ENCODE data around the gene ARHGEF25.

The ARHGEF25 gene

DNA sequence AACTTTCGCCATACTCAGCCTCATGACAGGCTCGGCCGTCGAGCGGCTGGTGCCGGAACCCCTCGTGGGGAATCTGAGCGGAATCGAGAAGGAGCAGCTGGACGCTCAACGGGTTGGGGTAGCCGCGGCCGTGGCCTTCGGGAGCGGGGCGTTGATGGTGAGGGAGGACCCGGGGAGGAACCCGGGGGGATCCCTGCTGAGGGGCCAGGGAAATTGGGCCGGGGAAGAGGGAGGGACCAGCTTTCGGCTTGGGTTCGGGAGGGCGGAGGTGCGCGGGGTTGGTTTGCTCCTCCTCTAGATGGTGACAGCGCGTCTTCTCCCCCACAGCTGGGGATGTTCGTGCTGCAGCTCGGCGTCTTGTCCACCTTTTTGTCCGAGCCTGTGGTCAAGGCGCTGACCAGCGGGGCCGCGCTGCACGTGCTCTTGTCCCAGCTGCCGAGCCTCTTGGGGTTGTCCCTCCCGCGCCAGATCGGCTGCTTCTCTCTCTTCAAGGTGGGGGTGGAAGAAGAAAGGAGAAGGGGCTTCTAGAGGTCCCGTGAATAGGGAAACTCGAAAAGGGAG is 9.8 kb downstream of the ARHGEF25 start:
- Histone ChIP-seq H3K27ac (ENCODE audit: insufficient read depth in 1 of 2, low read depth in 1 of 2, low read length in 2 of 2, poor library complexity in 1 of 2, severe bottlenecking in 2 of 2) (no peak overlapping the region), H3K27me3 (replicated peaks in 2 of 5; ENCODE audit: control insufficient read depth in 4 of 5, insufficient read depth in 5 of 5, low read length in 4 of 5) (peaks cover 5 to 98% (median 52%) of the 10 kb centered on the region in 5 experiments), H3K4me3 (ENCODE audit: control insufficient read depth in 1 of 7, extremely low read depth in 1 of 7, insufficient read depth in 4 of 7, low read depth in 2 of 7, low read length in 6 of 7) (peak overlapping the region in 5 of 7 experiments; percentile 35 to 68 (median 61)), H3K9me3 (ENCODE audit: control extremely low read depth in 1 of 5, control insufficient read depth in 4 of 5, insufficient read depth in 2 of 5, low read depth in 1 of 5, low read length in 4 of 5) (no peaks in the 10 kb centered on the region), H3K36me3 (ENCODE audit: control insufficient read depth in 4 of 4, insufficient read depth in 4 of 4, low read length in 3 of 4) (no peaks in the 10 kb centered on the region), H3K4me1 (ENCODE audit: control extremely low read depth in 1 of 4, control insufficient read depth in 4 of 4, insufficient read depth in 4 of 4, low read length in 3 of 4) (peaks cover 0 to 26% (median 19%) of the 10 kb centered on the region in 4 experiments)
- peak in 1 of 3 donors; percentile 39 for DNase-seq
- WGBS (ENCODE audit: insufficient coverage), result 1% methylated on average over 37 of the region's 42 CpGs
- ChIA-PET POLR2A (interaction anchor here (0.5 to 0.6 kb wide), 2 partner anchors 12 to 214 kb away, joined by 3 read pairs; partner anchors contain the start of gene B4GALNT1), CTCF (interaction anchor here (0.5 to 8.6 kb wide), 18 partner anchors 10 to 462 kb away, joined by 3 to 121 read pairs (median 5); partner anchors contain the start of genes ARHGEF25, CDK4, DTX3 and PIP4K2C)

DNA sequence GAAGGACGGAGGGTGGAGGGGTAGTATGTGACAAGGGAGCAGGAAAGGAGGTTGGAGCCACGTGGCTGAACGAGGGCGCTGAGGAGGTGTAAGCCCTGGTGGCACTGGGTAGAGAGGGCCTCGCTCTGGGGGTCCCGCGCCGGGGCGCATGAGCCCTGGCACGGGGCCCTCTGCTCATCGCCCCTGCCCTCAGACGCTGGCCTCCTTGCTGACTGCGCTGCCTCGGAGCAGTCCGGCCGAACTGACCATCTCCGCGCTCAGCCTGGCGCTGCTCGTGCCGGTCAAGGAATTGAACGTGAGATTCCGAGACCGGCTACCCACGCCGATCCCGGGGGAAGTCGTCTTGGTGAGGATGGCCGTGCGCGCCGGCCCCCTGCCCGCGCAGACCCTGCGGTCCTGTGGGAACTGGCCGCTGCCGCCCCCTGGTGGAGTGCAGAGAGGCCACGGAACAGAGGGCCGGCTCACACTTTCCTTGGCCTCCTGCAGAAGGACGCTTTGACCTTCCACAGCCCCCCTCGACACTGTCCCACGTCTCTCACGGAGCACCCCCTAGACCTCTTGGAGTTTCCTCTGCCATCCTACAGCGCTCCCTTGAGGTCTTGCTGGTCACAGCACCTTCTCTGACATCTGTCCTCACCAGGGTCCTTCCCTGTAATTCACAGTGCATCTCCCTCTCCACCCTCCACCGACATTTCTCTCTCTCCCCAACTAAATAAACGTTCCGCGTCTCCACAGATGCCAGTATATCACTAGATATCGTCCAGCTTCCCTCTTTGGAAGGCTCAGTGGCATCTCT is 10.5 kb downstream of the ARHGEF25 start:
- 2% methylated on average over 38 of the region's 49 CpGs for WGBS (ENCODE audit: insufficient coverage)
- H3K4me3 ChIP-seq (ENCODE audit: control insufficient read depth in 1 of 7, extremely low read depth in 1 of 7, insufficient read depth in 4 of 7, low read depth in 2 of 7, low read length in 6 of 7), result peak overlapping the region in 5 of 7 experiments; percentile 35 to 68 (median 61)
- H3K27me3 ChIP-seq (replicated peaks in 2 of 5; ENCODE audit: control insufficient read depth in 4 of 5, insufficient read depth in 5 of 5, low read length in 4 of 5), result peaks cover 5 to 99% (median 51%) of the 10 kb centered on the region in 5 experiments
- H3K9me3 ChIP-seq (ENCODE audit: control extremely low read depth in 1 of 5, control insufficient read depth in 4 of 5, insufficient read depth in 2 of 5, low read depth in 1 of 5, low read length in 4 of 5), result no peaks in the 10 kb centered on the region
- CTCF ChIA-PET, result interaction anchor here (0.7 to 8.6 kb wide), 27 partner anchors 9 to 161 kb away, joined by 3 to 121 read pairs (median 5); partner anchors contain the start of genes ARHGEF25, B4GALNT1, DTX3 and GLI1
- peak; percentile 40 to 62 (median 56) for DNase-seq
- no peak overlapping the region for H3K27ac ChIP-seq (ENCODE audit: insufficient read depth in 1 of 2, low read depth in 1 of 2, low read length in 2 of 2, poor library complexity in 1 of 2, severe bottlenecking in 2 of 2)
- peaks cover 0 to 26% (median 19%) of the 10 kb centered on the region in 4 experiments for H3K4me1 ChIP-seq (ENCODE audit: control extremely low read depth in 1 of 4, control insufficient read depth in 4 of 4, insufficient read depth in 4 of 4, low read length in 3 of 4)
- H3K36me3 ChIP-seq (ENCODE audit: control insufficient read depth in 4 of 4, insufficient read depth in 4 of 4, low read length in 3 of 4), result no peaks in the 10 kb centered on the region
- POLR2A ChIA-PET, result no interaction called here

DNA sequence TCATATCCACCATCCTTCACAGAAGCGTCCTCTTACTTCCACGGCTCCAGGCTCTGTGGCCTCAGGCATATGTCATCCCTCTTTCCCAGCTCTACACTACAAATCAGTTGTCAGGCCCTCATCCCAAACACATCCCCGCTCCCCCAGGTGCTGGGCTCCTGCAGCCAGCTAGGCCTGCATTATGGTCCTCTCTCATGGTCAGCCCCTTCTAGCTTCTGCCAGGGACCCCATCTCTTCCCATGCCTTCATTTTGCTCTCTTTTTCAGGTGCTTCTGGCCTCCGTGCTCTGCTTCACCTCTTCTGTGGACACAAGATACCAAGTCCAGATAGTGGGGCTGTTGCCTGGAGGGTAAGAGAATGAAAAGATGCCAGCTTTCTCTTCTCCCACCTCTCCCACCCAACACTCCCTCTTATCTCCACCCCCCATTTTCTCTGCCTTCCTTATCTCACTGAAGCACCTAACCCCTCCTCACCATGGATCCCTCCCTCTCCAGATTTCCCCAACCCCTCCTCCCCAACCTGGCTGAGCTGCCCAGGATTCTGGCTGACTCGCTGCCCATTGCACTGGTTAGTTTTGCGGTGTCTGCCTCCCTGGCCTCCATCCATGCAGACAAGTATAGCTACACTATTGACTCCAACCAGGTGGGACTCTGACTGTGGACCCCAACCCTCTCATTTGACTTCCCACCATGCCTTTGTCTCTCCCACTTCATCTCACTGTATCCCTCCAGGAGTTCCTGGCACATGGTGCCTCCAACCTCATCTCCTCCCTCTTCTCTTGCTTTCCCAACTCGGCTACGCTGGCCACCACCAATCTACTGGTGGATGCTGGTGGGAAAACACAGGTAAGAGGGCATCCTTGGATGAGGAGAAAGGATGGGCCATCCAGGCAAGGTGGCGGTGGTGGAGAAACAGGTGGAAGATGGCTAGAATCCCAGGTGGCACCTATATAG is 11.3 kb downstream of the ARHGEF25 start:
- 85% methylated on average over 6 of the region's 9 CpGs for WGBS (ENCODE audit: insufficient coverage)
- no peak for DNase-seq
- Histone ChIP-seq H3K4me1 (ENCODE audit: control extremely low read depth in 1 of 4, control insufficient read depth in 4 of 4, insufficient read depth in 4 of 4, low read length in 3 of 4) (peaks cover 0 to 29% (median 20%) of the 10 kb centered on the region in 4 experiments), H3K27me3 (replicated peaks in 2 of 5; ENCODE audit: control insufficient read depth in 4 of 5, insufficient read depth in 5 of 5, low read length in 4 of 5) (peaks cover 5 to 100% (median 50%) of the 10 kb centered on the region in 5 experiments), H3K36me3 (ENCODE audit: control insufficient read depth in 4 of 4, insufficient read depth in 4 of 4, low read length in 3 of 4) (no peaks in the 10 kb centered on the region), H3K9me3 (ENCODE audit: control extremely low read depth in 1 of 5, control insufficient read depth in 4 of 5, insufficient read depth in 2 of 5, low read depth in 1 of 5, low read length in 4 of 5) (no peaks in the 10 kb centered on the region), H3K4me3 (ENCODE audit: control insufficient read depth in 1 of 7, extremely low read depth in 1 of 7, insufficient read depth in 4 of 7, low read depth in 2 of 7, low read length in 6 of 7) (peak overlapping the region in 1 of 7 experiments; percentile 67), H3K27ac (ENCODE audit: insufficient read depth in 1 of 2, low read depth in 1 of 2, low read length in 2 of 2, poor library complexity in 1 of 2, severe bottlenecking in 2 of 2) (no peak overlapping the region)
- ChIA-PET CTCF (interaction anchor here (0.7 to 8.6 kb wide), 19 partner anchors 8 to 164 kb away, joined by 3 to 121 read pairs (median 5); partner anchors contain the start of genes ARHGEF25, B4GALNT1, DTX3 and GLI1), POLR2A (no interaction called here)

DNA sequence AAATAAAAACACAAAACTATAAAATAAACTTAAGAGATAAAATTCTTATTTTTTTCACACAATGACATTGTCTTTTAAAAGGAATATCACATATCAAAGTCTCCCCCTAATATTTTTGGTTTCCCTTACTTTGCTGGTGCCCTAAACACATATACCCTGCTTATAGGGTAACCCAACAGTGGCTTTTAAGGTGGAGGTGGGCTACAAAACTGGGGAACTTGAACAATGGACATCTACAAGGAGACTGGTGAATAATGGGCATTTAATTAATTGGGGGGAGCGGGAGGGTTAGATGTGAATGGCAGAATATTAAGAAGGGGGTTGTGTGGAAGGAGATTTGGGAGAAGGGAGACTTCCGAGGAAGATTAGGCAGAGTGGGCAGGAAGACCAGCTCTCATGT is 12.2 kb downstream of the ARHGEF25 start:
- Histone ChIP-seq H3K27ac (ENCODE audit: insufficient read depth in 1 of 2, low read depth in 1 of 2, low read length in 2 of 2, poor library complexity in 1 of 2, severe bottlenecking in 2 of 2) (no peak overlapping the region), H3K4me1 (ENCODE audit: control extremely low read depth in 1 of 4, control insufficient read depth in 4 of 4, insufficient read depth in 4 of 4, low read length in 3 of 4) (peaks cover 0 to 35% (median 26%) of the 10 kb centered on the region in 4 experiments), H3K27me3 (replicated peaks in 2 of 5; ENCODE audit: control insufficient read depth in 4 of 5, insufficient read depth in 5 of 5, low read length in 4 of 5) (peaks cover 5 to 100% (median 53%) of the 10 kb centered on the region in 5 experiments), H3K9me3 (ENCODE audit: control extremely low read depth in 1 of 5, control insufficient read depth in 4 of 5, insufficient read depth in 2 of 5, low read depth in 1 of 5, low read length in 4 of 5) (no peaks in the 10 kb centered on the region), H3K36me3 (ENCODE audit: control insufficient read depth in 4 of 4, insufficient read depth in 4 of 4, low read length in 3 of 4) (no peaks in the 10 kb centered on the region), H3K4me3 (ENCODE audit: control insufficient read depth in 1 of 7, extremely low read depth in 1 of 7, insufficient read depth in 4 of 7, low read depth in 2 of 7, low read length in 6 of 7) (no peak overlapping the region)
- DNase-seq, result no peak
- CTCF ChIA-PET, result interaction anchor here (0.8 to 8.6 kb wide), 6 partner anchors 9 to 56 kb away, joined by 3 to 121 read pairs (median 3); no protein-coding TSS in a partner anchor
- POLR2A ChIA-PET, result no interaction called here
- 57% methylated on average over 2 of the region's 2 CpGs for WGBS (ENCODE audit: insufficient coverage)

DNA sequence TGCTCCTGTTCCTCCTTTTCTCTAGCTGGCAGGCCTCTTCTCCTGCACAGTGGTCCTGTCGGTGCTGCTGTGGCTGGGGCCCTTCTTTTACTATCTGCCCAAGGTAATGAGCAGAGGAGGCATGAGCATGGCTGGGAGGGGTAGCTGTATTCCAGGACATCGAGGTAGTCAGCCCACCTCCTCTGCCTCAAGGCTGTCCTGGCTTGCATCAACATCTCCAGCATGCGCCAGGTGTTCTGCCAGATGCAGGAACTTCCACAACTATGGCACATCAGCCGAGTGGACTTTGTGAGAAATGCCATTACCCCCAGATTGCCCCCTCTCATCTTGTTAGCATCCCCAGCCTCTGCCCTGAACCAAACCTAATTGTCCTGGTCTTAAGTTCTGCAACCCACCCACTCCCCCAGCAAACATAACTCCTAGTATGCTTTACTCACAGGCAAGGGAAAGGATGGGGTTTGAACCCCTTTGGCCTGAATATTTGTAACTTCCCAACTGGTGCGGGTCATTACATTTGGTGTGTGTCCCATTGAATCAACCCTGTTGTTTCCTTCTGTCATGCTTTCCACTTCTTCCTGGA is 12.7 kb downstream of the ARHGEF25 start:
- WGBS (ENCODE audit: insufficient coverage), result 66% methylated on average over 3 of the region's 5 CpGs
- no peak overlapping the region for H3K4me3 ChIP-seq (ENCODE audit: control insufficient read depth in 1 of 7, extremely low read depth in 1 of 7, insufficient read depth in 4 of 7, low read depth in 2 of 7, low read length in 6 of 7)
- CTCF ChIA-PET, result interaction anchor here (0.8 to 8.6 kb wide), 5 partner anchors 9 to 55 kb away, joined by 3 to 121 read pairs (median 3); no protein-coding TSS in a partner anchor
- no peak for DNase-seq
- POLR2A ChIA-PET, result no interaction called here
- H3K9me3 ChIP-seq (ENCODE audit: control extremely low read depth in 1 of 5, control insufficient read depth in 4 of 5, insufficient read depth in 2 of 5, low read depth in 1 of 5, low read length in 4 of 5), result peaks cover 0 to 4% (median 0%) of the 10 kb centered on the region in 5 experiments
- H3K4me1 ChIP-seq (ENCODE audit: control extremely low read depth in 1 of 4, control insufficient read depth in 4 of 4, insufficient read depth in 4 of 4, low read length in 3 of 4), result peaks cover 0 to 35% (median 26%) of the 10 kb centered on the region in 4 experiments
- H3K36me3 ChIP-seq (ENCODE audit: control insufficient read depth in 4 of 4, insufficient read depth in 4 of 4, low read length in 3 of 4), result no peaks in the 10 kb centered on the region
- peaks cover 5 to 100% (median 55%) of the 10 kb centered on the region in 5 experiments for H3K27me3 ChIP-seq (replicated peaks in 2 of 5; ENCODE audit: control insufficient read depth in 4 of 5, insufficient read depth in 5 of 5, low read length in 4 of 5)
- no peak overlapping the region for H3K27ac ChIP-seq (ENCODE audit: insufficient read depth in 1 of 2, low read depth in 1 of 2, low read length in 2 of 2, poor library complexity in 1 of 2, severe bottlenecking in 2 of 2)

All from common myeloid progenitor, CD34-positive (primary cell).